Thymus (tissue), 11 donors: ENCODE results near the gene HSD11B2. TPM values are rescaled to one million over a fixed set of nuclear protein-coding genes. Genes with fewer than 3 reads are reported as not detected.

Source experiments
- DNase-seq, 9 donors: peaks; one replicate each; pipeline ENCODE4 v3.0.0-alpha.2; 2013; ENCODE audit warnings: low spot score in 9 of 9, low read depth in 6 of 9, missing footprints in 1 of 9
- H3K27ac ChIP-seq, 2 donors: one replicate each; pipeline ENCODE4 v1.5.1; 2013; ENCODE audit warnings: control low read depth in 1 of 2, low read depth in 1 of 2, low read length in 1 of 2, mild to moderate bottlenecking in 1 of 2, moderate library complexity in 1 of 2
- H3K27me3 ChIP-seq, 2 donors: one replicate each; pipeline ENCODE4 v1.5.1; 2013; ENCODE audit warnings: low read length in 1 of 2; ENCODE audit not compliant: control insufficient read depth in 2 of 2, insufficient read depth in 1 of 2
- H3K36me3 ChIP-seq, 2 donors: one replicate each; pipeline ENCODE4 v1.5.1; 2013; ENCODE audit warnings: low read length in 1 of 2, mild to moderate bottlenecking in 1 of 2, moderate library complexity in 1 of 2; ENCODE audit not compliant: control insufficient read depth in 2 of 2, insufficient read depth in 2 of 2
- H3K4me1 ChIP-seq, 2 donors: one replicate each; pipeline ENCODE4 v1.5.1; 2013; ENCODE audit warnings: low read length in 2 of 2; ENCODE audit not compliant: control insufficient read depth in 2 of 2, insufficient read depth in 2 of 2
- H3K4me3 ChIP-seq, 2 donors: one replicate each; pipeline ENCODE4 v1.5.1; 2013; ENCODE audit warnings: low read length in 2 of 2, control low read depth in 1 of 2, mild to moderate bottlenecking in 1 of 2
- H3K9me3 ChIP-seq, 2 donors: one replicate each; pipeline ENCODE4 v1.5.1; 2013; ENCODE audit warnings: low read length in 1 of 2, mild to moderate bottlenecking in 1 of 2; ENCODE audit not compliant: control insufficient read depth in 2 of 2, insufficient read depth in 1 of 2
- WGBS: extraction: QIAGEN DNeasy Blood & Tissue Kit; methylation state at CpG from one replicate; pipeline ENCODE4 v1.1.7; 2013; 5-methylcytosine and 5-hydroxymethylcytosine counted together
- polyA plus RNA-seq: library from polyadenylated mRNA; stranded (reverse); fragments of 200-250 nt; gene quantifications from one replicate; pipeline ENCODE4 v1.2.3, GENCODE V29; 2013
- total RNA-seq: library from RNA; stranded (reverse); fragments of 120-200 nt; gene quantifications from one replicate; pipeline ENCODE4 v1.2.4, GENCODE V29; 2013
- donor health status: healthy.

HSD11B2 gene
- total and polyA plus RNA-seq, 2 donors = 0.09 to 7.8 TPM

DNA sequence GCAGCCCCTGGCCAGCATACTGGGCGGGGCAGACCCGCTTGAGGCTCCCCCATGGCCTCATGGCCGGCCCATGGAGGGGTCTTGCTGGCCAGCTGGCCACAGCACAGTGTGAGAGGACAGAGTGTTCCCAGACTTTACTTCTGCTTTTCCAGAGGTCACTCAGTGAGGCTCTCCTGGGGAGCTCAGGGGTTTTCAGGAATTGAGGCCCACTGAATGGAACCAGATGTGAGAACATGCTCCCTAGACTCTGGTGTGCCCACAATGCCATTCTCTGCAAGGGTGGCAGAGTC, 28.9 kb downstream of the HSD11B2 start:
- Histone ChIP-seq H3K27ac (no peak overlapping the region), H3K27me3 (no peaks in the 10 kb centered on the region), H3K36me3 (peaks cover 2 to 17% of the 10 kb centered on the region in 2 donors), H3K4me3 (no peak overlapping the region), H3K4me1 (peaks cover 0 to 5% of the 10 kb centered on the region in 2 donors), H3K9me3 (no peaks in the 10 kb centered on the region)
- 90% methylated on average over 3 of the region's 3 CpGs for WGBS
- DNase-seq = no peak

DNA sequence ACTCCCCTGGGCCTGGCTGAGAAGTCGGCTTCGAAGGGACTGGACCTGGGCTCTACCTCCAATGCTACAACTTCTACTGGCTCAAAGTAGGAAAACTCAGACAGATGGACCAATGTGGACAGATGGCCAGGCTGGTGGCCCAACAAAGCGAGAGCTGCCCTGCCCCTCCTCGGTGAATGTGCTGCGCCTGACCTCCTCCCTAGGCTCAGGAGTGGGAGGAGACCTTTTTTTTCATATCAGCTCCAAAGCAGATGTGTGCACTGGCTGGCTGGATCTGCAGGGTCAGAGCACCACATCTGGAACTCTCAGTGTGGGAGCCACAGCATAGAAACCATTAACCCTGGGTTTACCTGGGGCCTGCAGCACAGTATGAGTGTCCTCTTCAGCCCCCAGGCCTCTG, 29.2 kb downstream of the HSD11B2 start:
- no peaks in the 10 kb centered on the region for H3K27me3 ChIP-seq
- H3K4me1 ChIP-seq = peaks cover 0 to 5% of the 10 kb centered on the region in 2 donors
- H3K27ac ChIP-seq = no peak overlapping the region
- H3K36me3 ChIP-seq = peaks cover 2 to 17% of the 10 kb centered on the region in 2 donors
- no peaks in the 10 kb centered on the region for H3K9me3 ChIP-seq
- WGBS = over 99% methylated on average over 5 of the region's 5 CpGs
- H3K4me3 ChIP-seq = no peak overlapping the region
- no peak for DNase-seq

DNA sequence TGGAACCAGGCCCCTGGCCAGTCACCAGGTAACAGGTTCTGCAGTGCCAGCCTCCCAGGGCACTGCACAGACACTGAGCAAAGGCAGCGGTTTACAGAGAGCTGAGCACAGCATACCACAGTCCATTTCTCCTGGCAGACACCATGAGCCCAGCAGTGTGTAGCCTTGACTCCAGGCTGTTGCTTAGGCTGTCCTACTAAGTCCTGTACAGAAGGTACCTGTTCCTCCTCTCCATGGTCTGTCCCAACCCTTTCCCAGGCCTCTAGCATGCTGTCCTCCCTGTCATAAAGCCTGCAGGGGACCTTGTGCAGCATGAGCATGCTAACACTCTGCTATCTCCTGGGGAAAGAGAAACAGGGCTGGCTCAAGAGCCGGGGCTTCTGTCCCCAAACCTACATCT, 30.0 kb downstream of the HSD11B2 start:
- H3K36me3 ChIP-seq = peaks cover 2 to 17% of the 10 kb centered on the region in 2 donors

DNA sequence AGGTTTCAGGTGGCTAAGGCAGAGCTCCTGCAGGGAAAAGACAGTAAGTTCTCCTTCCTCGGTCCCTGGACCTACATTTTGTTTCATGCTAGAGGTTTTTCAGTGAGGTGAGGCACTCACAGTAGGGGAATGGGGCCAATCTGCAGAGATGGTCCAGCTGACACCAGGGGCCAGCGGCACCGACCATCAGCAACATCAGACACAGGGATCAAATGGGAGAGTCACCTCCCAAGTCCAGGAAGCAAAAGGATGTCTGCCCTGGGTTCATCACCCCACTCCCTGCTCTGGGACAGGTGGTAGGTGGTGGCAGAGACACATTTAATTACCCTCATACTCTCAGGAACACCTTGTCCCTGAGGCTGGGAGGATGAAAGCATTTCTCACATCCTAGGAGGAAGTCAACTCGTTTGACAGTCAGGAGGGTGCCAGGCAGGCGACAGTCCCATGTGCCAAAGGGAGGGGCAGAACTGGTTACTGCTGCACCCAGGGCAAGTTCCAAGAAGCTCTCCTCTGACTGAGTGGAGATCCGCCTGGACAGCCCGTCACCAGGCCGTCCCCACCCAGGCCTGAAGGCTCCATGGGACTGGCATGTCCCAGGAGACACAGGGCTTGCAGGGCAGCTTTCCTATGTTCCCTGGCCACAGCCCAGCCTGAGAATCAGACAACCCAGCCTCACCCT, 30.8 kb downstream of the HSD11B2 start:
- H3K4me1 ChIP-seq = peaks cover 0 to 3% of the 10 kb centered on the region in 2 donors
- WGBS = 85% methylated on average over 8 of the region's 8 CpGs
- no peak overlapping the region for H3K4me3 ChIP-seq
- H3K27ac ChIP-seq = no peak overlapping the region
- no peaks in the 10 kb centered on the region for H3K27me3 ChIP-seq
- peaks cover 2 to 17% of the 10 kb centered on the region in 2 donors for H3K36me3 ChIP-seq
- no peak for DNase-seq
- no peaks in the 10 kb centered on the region for H3K9me3 ChIP-seq

More for the DNA sequence above, 30.0 kb downstream of the HSD11B2 start:
- Histone ChIP-seq H3K4me3 (no peak overlapping the region), H3K27me3 (no peaks in the 10 kb centered on the region), H3K4me1 (peaks cover 0 to 5% of the 10 kb centered on the region in 2 donors), H3K9me3 (no peaks in the 10 kb centered on the region), H3K27ac (no peak overlapping the region)
- DNase-seq = no peak
- WGBS = 98% methylated on average over 2 of the region's 2 CpGs

DNA sequence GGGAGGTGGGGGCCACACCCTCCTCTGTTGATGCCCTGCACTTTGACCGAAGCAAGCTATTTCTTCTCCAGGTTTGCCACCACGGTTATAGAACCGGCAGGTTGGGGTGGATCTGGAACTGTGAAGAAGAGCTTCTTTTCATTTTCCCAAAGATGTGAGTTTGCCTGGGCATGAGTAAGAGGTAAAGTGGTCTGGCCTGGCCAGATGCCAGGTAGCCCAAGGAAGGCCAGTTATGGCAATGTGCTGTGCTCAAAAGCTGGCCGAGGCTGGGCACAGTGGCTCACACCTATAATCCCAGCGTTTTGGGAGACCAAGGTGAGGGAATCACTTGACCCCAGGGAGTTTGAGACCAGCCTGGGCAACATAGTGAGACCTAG, 31.3 kb downstream of the HSD11B2 start:
- Histone ChIP-seq H3K36me3 (peaks cover 2 to 17% of the 10 kb centered on the region in 2 donors), H3K9me3 (no peaks in the 10 kb centered on the region), H3K27ac (no peak overlapping the region), H3K27me3 (no peaks in the 10 kb centered on the region), H3K4me3 (no peak overlapping the region), H3K4me1 (no peaks in the 10 kb centered on the region)
- 96% methylated on average over 5 of the region's 5 CpGs for WGBS
- DNase-seq = no peak

DNA sequence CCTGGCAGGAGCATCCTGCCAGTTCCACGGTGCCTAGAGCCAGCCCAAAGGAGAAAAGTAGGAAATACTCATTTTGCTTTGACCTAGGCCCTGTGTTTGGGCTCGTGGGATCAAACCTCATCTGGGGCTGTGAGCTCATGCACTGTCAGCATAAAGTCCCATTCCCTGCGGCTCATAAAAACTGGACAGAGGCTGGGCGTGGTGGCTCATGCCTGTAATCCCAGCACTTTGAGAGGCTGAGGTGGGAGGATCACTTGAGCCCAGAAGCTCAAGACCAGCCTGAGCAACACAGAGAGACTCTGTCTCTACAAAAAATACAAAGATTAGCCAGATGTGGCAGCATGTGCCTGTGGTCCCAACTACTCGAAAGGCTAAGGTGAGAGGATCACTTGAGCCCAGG, 32.1 kb downstream of the HSD11B2 start:
- DNase-seq = no peak
- no peaks in the 10 kb centered on the region for H3K27me3 ChIP-seq
- no peak overlapping the region for H3K27ac ChIP-seq
- no peaks in the 10 kb centered on the region for H3K4me1 ChIP-seq
- 98% methylated on average over 5 of the region's 5 CpGs for WGBS
- no peak overlapping the region for H3K4me3 ChIP-seq
- H3K36me3 ChIP-seq = peaks cover 2 to 17% of the 10 kb centered on the region in 2 donors
- no peaks in the 10 kb centered on the region for H3K9me3 ChIP-seq

DNA sequence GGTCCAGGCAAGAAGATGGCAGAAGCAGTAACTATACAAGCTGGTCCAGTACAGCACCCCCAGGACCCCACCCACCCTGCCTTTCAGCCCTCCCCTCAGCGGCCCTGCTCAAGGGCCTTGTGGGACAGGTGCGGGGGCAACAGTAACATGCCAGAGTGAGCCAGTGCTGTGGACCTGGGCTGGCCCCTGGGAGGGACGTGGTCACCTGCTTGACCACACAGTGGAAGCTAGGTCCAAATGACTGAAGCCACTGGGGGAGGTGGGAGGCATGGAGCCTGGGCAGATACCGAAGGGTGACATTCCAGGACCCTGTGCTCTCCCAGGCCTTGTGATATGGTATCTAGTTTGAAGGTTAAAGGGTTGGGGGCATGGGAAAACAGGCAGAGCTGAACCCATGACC, 32.8 kb downstream of the HSD11B2 start:
- H3K4me1 ChIP-seq = no peaks in the 10 kb centered on the region
- DNase-seq = no peak
- no peaks in the 10 kb centered on the region for H3K9me3 ChIP-seq
- H3K27me3 ChIP-seq = no peaks in the 10 kb centered on the region
- no peak overlapping the region for H3K27ac ChIP-seq
- no peak overlapping the region for H3K4me3 ChIP-seq
- H3K36me3 ChIP-seq = peaks cover 2 to 17% of the 10 kb centered on the region in 2 donors
- 98% methylated on average over 4 of the region's 4 CpGs for WGBS

DNA sequence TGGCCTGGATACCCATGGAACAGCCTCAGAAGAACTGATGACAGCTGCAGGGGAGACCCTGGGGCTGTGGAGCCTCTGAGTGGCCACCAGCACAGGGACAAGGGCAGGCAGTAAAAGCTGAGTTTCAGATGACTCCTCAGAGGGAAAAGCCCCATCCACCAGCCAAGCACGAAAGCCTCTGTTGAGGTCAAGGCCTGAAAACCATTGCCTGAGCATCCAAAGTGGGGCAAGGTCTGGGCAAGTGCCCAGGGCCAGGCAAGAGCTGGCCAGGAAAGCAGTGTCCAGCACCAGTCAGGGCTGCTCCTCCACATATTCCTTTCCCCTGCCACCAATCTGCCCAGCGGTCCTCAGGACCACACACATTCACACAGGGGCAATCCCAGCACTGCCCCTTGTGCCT, 33.6 kb downstream of the HSD11B2 start:
- 98% methylated on average over 2 of the region's 2 CpGs for WGBS
- Histone ChIP-seq H3K4me3 (no peak overlapping the region), H3K36me3 (peaks cover 2 to 17% of the 10 kb centered on the region in 2 donors), H3K27ac (no peak overlapping the region), H3K4me1 (no peaks in the 10 kb centered on the region), H3K27me3 (no peaks in the 10 kb centered on the region), H3K9me3 (no peaks in the 10 kb centered on the region)
- no peak for DNase-seq

DNA sequence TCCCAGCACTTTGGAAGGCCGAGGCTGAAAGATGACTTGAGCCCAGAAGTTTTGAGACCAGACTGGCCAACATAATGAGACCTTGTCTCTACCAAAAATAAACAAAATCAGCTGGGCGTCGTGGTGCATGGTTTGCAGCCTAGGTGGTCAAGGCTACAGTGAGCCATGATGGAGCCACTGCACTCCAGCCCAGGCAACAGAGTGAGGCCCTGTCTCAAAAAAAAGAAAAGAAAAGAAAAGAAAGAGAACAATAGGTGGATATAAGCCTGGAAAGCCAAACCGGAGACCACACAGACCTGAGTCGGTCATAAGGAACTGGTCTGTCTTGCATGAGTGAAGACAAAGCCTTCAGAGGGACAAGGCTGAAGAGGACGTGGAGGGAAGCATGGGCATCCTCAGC, 35.7 kb downstream of the HSD11B2 start:
- Histone ChIP-seq H3K9me3 (no peaks in the 10 kb centered on the region), H3K4me1 (no peaks in the 10 kb centered on the region)

More for the DNA sequence above, 35.7 kb downstream of the HSD11B2 start:
- WGBS = 94% methylated on average over 6 of the region's 6 CpGs
- Histone ChIP-seq H3K27ac (no peak overlapping the region), H3K4me3 (no peak overlapping the region), H3K36me3 (peaks cover 0 to 4% of the 10 kb centered on the region in 2 donors), H3K27me3 (no peaks in the 10 kb centered on the region)
- no peak for DNase-seq
